HCT116 (cell line): ENCODE data around the gene MFAP1.

ENCODE experiments used
- CTCF ChIP-seq, 3 experiments: fragments of 200-600 bp in 1 of 3; sonication (generic) in 1 of 3; IDR thresholded peaks in 2 of 3; conservative IDR thresholded peaks in 1 of 3; 2 replicates each; pipeline ENCODE4 v1.5.1; 2012 to 2017; ENCODE audit warnings: low read depth in 2 of 3, low read length in 2 of 3, antibody characterized with exemption in 1 of 3, borderline replicate concordance in 1 of 3, control low read depth in 1 of 3, mild to moderate bottlenecking in 1 of 3, mixed read lengths in 1 of 3, mixed run types in 1 of 3, moderate library complexity in 1 of 3; ENCODE audit not compliant: insufficient read depth in 1 of 3
- EZH2phosphoT487 ChIP-seq: fragments of 200-600 bp; IDR thresholded peaks from 2 replicates; pipeline ENCODE4 v1.6.1; 2018; ENCODE audit warnings: antibody characterized with exemption, borderline replicate concordance
- FOSL1 ChIP-seq: IDR thresholded peaks from 2 replicates; pipeline ENCODE4 v1.6.1; 2012; ENCODE audit warnings: low read depth
- POLR2A ChIP-seq: IDR thresholded peaks from 2 replicates; pipeline ENCODE4 v1.7.0; 2011; ENCODE audit warnings: borderline replicate concordance; ENCODE audit not compliant: insufficient read depth, insufficient read length; ENCODE audit errors: extremely low read depth
- POLR2AphosphoS5 ChIP-seq: IDR thresholded peaks from 2 replicates; pipeline ENCODE4 v1.6.1; 2011; ENCODE audit warnings: mild to moderate bottlenecking, low read depth, low read length, moderate library complexity
- RAD21 ChIP-seq: IDR thresholded peaks from 2 replicates; pipeline ENCODE4 v1.6.1; 2012; ENCODE audit warnings: low read depth, mild to moderate bottlenecking
- TCF7L2 ChIP-seq: IDR thresholded peaks from 2 replicates; pipeline ENCODE4 v1.7.0; 2011; ENCODE audit warnings: borderline replicate concordance, inconsistent platforms; ENCODE audit not compliant: insufficient read depth, insufficient read length; ENCODE audit errors: extremely low read depth
- YY1 ChIP-seq: IDR thresholded peaks from 2 replicates; pipeline ENCODE4 v1.6.1; 2011; ENCODE audit warnings: low read length, low read depth, moderate library complexity, mild to moderate bottlenecking; ENCODE audit not compliant: insufficient replicate concordance; ENCODE audit errors: extremely low read depth
- ZNF274 ChIP-seq: fragments of 200-500 bp; sonication (Bioruptor generic); IDR thresholded peaks from 2 replicates; pipeline ENCODE4 v1.6.1; 2014; ENCODE audit warnings: mild to moderate bottlenecking, low read depth, low read length, inconsistent platforms
- TF ChIP-seq, protein P1 (sequence below): IDR thresholded peaks from 2 replicates; pipeline ENCODE4 v1.6.1; 2012; ENCODE audit warnings: low read depth

- no peak for TF ChIP-seq FOSL1
- TF ChIP-seq, protein P1, sequence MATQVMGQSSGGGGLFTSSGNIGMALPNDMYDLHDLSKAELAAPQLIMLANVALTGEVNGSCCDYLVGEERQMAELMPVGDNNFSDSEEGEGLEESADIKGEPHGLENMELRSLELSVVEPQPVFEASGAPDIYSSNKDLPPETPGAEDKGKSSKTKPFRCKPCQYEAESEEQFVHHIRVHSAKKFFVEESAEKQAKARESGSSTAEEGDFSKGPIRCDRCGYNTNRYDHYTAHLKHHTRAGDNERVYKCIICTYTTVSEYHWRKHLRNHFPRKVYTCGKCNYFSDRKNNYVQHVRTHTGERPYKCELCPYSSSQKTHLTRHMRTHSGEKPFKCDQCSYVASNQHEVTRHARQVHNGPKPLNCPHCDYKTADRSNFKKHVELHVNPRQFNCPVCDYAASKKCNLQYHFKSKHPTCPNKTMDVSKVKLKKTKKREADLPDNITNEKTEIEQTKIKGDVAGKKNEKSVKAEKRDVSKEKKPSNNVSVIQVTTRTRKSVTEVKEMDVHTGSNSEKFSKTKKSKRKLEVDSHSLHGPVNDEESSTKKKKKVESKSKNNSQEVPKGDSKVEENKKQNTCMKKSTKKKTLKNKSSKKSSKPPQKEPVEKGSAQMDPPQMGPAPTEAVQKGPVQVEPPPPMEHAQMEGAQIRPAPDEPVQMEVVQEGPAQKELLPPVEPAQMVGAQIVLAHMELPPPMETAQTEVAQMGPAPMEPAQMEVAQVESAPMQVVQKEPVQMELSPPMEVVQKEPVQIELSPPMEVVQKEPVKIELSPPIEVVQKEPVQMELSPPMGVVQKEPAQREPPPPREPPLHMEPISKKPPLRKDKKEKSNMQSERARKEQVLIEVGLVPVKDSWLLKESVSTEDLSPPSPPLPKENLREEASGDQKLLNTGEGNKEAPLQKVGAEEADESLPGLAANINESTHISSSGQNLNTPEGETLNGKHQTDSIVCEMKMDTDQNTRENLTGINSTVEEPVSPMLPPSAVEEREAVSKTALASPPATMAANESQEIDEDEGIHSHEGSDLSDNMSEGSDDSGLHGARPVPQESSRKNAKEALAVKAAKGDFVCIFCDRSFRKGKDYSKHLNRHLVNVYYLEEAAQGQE, result no peak
- no peak for TF ChIP-seq CTCF (IDR thresholded peaks at IDR 0.05 in 2 of 3, conservative IDR thresholded peaks at IDR 0.05 in 1 of 3; ENCODE audit: borderline replicate concordance in 1 of 3, insufficient read depth in 1 of 3, low read depth in 2 of 3, low read length in 2 of 3)
- TF ChIP-seq POLR2A, result no peak
- no peak for TF ChIP-seq TCF7L2
- TF ChIP-seq RAD21, result no peak
- TF ChIP-seq POLR2AphosphoS5, result no peak
- no peak for TF ChIP-seq YY1
- TF ChIP-seq EZH2phosphoT487, result no peak
- TF ChIP-seq ZNF274, result no peak
These were observed 3.7 kb upstream of the MFAP1 start for GRCh38 chr15:43828061-43828657.
